Testis (tissue), 3 donors: ENCODE results near the gene CBX2. TPM values are rescaled to one million over a fixed set of nuclear protein-coding genes. Genes with fewer than 3 reads are reported as not detected.
A peak's percentile ranks its signal among the peaks of the same experiment; 100 is the strongest.

Experiments used
- DNase-seq: peaks from one replicate; pipeline ENCODE4 v3.0.0-alpha.2; 2019
- H3K27ac ChIP-seq, 2 donors: fragments of 200-600 bp; sonication (generic); one replicate each; pipeline ENCODE4 v1.5.1; 2019
- H3K27me3 ChIP-seq: fragments of 200-600 bp; sonication (generic); one replicate; pipeline ENCODE4 v1.5.1; 2019
- H3K36me3 ChIP-seq: fragments of 200-600 bp; sonication (generic); one replicate; pipeline ENCODE4 v1.5.1; 2017; ENCODE audit warnings: low read depth; ENCODE audit errors: missing control alignments
- H3K4me1 ChIP-seq: fragments of 200-600 bp; sonication (generic); one replicate; pipeline ENCODE4 v1.5.1; 2019
- H3K4me3 ChIP-seq, 2 donors: fragments of 200-600 bp; sonication (generic); one replicate each; pipeline ENCODE4 v1.5.1; 2017 to 2019
- H3K9me3 ChIP-seq: fragments of 200-600 bp; sonication (generic); one replicate; pipeline ENCODE4 v1.5.1; 2017
- POLR2A ChIP-seq: fragments of 450-650 bp; IDR thresholded peaks from one replicate; pipeline ENCODE4 v1.6.1; 2017; ENCODE audit warnings: antibody characterized with exemption, mild to moderate bottlenecking, moderate library complexity
- WGBS, 2 donors: methylation state at CpG; one replicate each; pipeline ENCODE4 v1.1.5; 2018; 5-methylcytosine and 5-hydroxymethylcytosine counted together
- intact Hi-C: fragments of 100-400 bp; cut with DNase I; formaldehyde crosslinking; loops from one replicate; pipeline ENCODE4 v1.15.1; 2023; ENCODE audit warnings: low total_unique reads
- polyA plus RNA-seq: library from polyadenylated mRNA; stranded (reverse); fragments of 350-450 nt; fragmentation: Illumina TruSeq; extraction: RNeasy Lipid Tissue Mini Kit (QIAGEN cat#74804); gene quantifications from one replicate; pipeline ENCODE4 v1.2.3, GENCODE V29; 2014; ENCODE audit warnings: low read depth, low replicate concordance; ENCODE audit not compliant: insufficient read depth
- total RNA-seq, 2 donors: library from RNA; depleted of rRNA; stranded (reverse); fragments of >200 nt; gene quantifications; one replicate each; pipeline ENCODE4 v1.2.3, GENCODE V29; 2016
- TF ChIP-seq, protein P1 (sequence below), 3 experiments: fragments of 450-650 bp in 2 of 3; fragments of 200-600 bp in 1 of 3; sonication (generic) in 1 of 3; IDR thresholded peaks; one replicate each; pipeline ENCODE4 v1.5.1; 2016 to 2019; ENCODE audit warnings: antibody characterized with exemption in 3 of 3, mild to moderate bottlenecking in 2 of 3, moderate library complexity in 1 of 3

CBX2 gene
- total and polyA plus RNA-seq, 3 donors from 2014 or later: 19.4 to 30.7 (median 27.1) TPM

DNA sequence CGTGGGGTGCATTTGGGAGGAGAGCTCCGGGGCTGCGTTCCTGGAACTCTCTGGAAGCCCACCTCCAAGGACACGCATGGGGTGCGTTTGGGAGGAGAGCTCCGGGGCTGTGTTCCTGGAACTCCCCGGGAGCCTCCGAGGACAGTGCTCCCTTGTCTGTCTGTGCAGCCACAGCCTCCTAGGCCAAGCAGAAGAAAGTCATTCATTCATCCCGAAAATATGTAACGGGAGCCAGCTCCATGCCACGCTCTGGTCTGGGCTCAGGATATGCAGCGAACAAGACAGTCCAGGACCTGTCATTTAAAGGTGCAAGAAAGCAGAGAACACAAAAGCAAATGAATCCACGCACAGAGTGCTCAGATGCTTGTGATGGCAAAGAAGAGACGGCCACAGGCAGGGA, 39.3 kb upstream of the CBX2 start:
- Histone ChIP-seq H3K4me1 (peaks cover 3% of the 10 kb centered on the region), H3K27me3 (no peaks in the 10 kb centered on the region), H3K27ac (no peak overlapping the region), H3K4me3 (no peak overlapping the region), H3K9me3 (no peaks in the 10 kb centered on the region), H3K36me3 (no peaks in the 10 kb centered on the region)
- DNase-seq: no peak
- 70 to 75% methylated on average over 14 of the region's 14 CpGs for whole genome bisulfite sequencing, 2 donors
- intact Hi-C loops: no loop called here
- TF ChIP-seq POLR2A: no peak
- TF ChIP-seq, protein P1, sequence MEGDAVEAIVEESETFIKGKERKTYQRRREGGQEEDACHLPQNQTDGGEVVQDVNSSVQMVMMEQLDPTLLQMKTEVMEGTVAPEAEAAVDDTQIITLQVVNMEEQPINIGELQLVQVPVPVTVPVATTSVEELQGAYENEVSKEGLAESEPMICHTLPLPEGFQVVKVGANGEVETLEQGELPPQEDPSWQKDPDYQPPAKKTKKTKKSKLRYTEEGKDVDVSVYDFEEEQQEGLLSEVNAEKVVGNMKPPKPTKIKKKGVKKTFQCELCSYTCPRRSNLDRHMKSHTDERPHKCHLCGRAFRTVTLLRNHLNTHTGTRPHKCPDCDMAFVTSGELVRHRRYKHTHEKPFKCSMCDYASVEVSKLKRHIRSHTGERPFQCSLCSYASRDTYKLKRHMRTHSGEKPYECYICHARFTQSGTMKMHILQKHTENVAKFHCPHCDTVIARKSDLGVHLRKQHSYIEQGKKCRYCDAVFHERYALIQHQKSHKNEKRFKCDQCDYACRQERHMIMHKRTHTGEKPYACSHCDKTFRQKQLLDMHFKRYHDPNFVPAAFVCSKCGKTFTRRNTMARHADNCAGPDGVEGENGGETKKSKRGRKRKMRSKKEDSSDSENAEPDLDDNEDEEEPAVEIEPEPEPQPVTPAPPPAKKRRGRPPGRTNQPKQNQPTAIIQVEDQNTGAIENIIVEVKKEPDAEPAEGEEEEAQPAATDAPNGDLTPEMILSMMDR (IDR thresholded peaks at IDR 0.05): no peak

DNA sequence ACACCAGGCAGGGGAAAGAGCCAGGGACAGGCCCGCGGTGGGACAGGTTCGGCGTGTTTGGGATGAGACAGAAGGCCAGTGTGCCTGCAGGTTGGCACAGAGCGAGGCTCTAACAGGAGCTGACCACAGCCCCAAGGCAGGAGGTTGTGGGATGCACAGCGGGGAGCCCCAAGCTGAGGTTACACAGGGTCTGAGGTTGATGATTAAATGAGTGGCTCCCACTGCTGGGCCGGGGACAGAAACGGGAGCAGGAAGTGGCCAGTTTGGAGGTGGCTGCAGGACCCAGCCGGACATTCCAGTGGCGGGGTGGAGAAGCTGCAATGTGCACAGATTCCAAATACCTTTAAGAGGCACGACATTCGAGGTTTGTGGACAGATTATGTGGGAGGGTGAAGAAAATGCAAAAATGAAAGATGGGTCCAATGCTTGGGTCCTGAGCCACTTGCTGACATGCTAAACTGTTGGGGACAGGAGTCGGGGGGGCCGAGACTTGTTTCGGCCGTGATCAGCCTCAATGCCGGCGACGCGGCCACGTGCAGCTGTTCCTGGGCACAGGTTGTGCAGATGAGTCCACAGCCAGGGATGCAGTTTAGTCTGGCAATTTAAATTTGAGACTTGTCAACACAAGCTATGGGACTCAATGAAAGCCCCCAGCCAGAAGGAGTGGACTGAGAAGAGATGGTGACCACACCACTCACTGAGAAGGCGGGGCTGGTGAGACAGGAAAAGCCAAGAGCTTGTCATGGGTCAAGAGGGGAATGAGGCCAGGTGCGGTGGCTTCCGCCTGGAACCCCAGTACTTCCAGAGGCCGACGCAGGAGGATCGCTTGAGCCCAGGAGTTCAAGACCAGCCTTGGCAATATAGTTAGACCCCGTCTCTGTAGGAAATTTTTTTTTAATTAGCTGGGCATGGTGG, 38.5 kb upstream of the CBX2 start:
- peaks cover 3% of the 10 kb centered on the region for H3K4me1 ChIP-seq
- WGBS, 2 donors: 90% methylated on average over 28 of the region's 28 CpGs
- H3K9me3 ChIP-seq: no peaks in the 10 kb centered on the region
- intact Hi-C loops: no loop called here
- no peaks in the 10 kb centered on the region for H3K27me3 ChIP-seq
- TF ChIP-seq POLR2A: no peak
- no peaks in the 10 kb centered on the region for H3K36me3 ChIP-seq
- H3K27ac ChIP-seq: no peak overlapping the region
- no peak overlapping the region for H3K4me3 ChIP-seq
- DNase-seq: no peak

DNA sequence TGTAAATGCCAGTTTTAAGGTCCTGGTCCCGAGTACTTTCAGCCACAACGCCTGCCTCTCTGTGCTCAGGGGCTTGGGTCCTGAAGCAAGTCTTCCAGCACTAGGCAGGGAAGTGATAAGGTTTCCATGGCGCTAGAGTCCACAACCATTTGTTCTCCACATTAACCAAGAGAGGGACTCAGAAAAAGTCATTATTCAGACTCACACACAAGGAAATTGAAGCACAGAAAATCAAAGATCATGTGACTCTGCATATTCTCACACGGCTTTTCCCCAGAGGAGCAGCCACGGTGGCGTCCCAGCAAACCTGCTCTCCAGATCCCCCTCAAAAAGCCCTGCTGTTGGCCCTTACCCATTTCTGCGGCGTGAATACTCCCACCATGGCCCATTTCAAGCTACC, 37.5 kb upstream of the CBX2 start:
- no peaks in the 10 kb centered on the region for H3K36me3 ChIP-seq
- H3K27ac ChIP-seq: no peak overlapping the region
- DNase-seq: no peak
- H3K9me3 ChIP-seq: no peaks in the 10 kb centered on the region
- no peak for TF ChIP-seq POLR2A
- WGBS, 2 donors: 61 to 64% methylated on average over 7 to 8 of the region's 8 CpGs
- intact Hi-C loops: no loop called here
- H3K4me1 ChIP-seq: peaks cover 3% of the 10 kb centered on the region
- no peaks in the 10 kb centered on the region for H3K27me3 ChIP-seq
- no peak overlapping the region for H3K4me3 ChIP-seq

DNA sequence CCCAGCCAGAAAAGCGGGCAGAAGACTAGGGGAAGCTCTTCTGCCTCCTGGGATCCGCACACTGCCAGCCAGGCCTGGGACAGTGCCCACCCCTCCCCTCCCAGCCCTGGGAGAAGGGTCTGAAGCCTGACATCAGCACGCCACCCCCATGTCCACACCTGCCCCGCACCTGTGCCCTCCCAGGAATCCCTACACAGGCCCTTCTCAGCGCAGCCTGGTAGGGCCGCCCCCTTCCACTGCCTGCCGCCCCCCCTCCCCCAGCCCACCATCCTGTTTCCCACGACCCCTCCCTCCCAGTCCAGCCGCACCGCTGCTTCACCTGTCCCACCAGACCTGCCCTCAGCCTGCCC, 36.6 kb upstream of the CBX2 start:
- Histone ChIP-seq H3K27ac (no peak overlapping the region), H3K9me3 (no peaks in the 10 kb centered on the region), H3K4me1 (peaks cover 3% of the 10 kb centered on the region), H3K27me3 (no peaks in the 10 kb centered on the region), H3K4me3 (peak overlapping the region; percentile 34 to 42), H3K36me3 (no peaks in the 10 kb centered on the region)
- TF ChIP-seq, protein P1 (IDR thresholded peaks at IDR 0.05): no peak
- no peak for TF ChIP-seq POLR2A
- intact Hi-C loops: no loop called here
- no peak for DNase-seq
- WGBS, 2 donors: 37 to 69% methylated on average over 2 to 9 of the region's 10 CpGs

DNA sequence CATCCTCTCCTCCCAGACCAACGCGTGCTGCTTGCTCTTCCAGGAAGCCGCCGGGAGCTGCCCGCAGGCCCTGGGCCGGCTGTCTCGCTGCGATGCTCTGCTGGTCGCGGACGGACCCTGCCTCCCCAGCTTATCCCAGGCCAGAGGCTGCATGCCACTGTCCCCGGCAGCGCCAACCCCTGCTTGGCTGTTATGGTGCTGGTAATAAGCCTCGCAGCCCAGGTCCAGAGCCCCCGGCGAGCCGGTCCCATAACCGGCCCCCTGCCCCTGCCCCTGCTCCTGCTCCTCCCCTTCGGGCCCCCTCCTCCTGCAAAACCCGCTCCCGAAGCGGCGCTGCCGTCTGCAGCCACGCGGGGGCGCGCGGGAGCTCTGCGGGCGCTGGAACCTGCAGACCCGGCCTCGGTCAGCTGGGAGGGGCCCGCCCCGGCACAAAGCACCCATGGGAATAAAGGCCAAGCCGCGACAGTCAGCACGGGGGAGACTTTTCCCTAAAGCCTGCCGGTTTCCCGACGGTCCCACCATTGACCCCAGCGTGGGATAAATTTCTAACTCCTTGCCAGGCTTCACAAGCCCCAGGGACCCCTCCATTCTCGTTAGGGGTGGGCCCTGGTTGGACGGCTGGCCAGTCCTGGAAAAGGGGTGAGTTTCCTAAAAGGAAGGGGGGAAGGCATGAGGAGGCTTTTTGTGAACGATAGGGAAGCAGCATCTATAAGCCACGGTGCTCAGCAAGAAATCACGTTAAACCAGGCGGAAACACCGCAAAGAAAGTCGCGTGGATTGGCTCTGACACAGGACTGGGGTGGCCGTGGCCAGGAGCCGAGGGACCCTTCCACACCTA, 36.0 kb upstream of the CBX2 start:
- no peaks in the 10 kb centered on the region for H3K9me3 ChIP-seq
- WGBS, 2 donors: 12 to 19% methylated on average over 18 to 50 of the region's 53 CpGs
- peak overlapping the region; percentile 34 to 42 for H3K4me3 ChIP-seq
- H3K27me3 ChIP-seq: no peaks in the 10 kb centered on the region
- no peak overlapping the region for H3K27ac ChIP-seq
- intact Hi-C loops: no loop called here
- no peaks in the 10 kb centered on the region for H3K36me3 ChIP-seq
- DNase-seq: peak; percentile 86
- peaks cover 3% of the 10 kb centered on the region for H3K4me1 ChIP-seq
- TF ChIP-seq, protein P1 (IDR thresholded peaks at IDR 0.05): peak; percentile 42 to 88 (median 77)
- TF ChIP-seq POLR2A: no peak
